Ishikawa (cell line): ENCODE measurements around the gene CAMK4.

Source experiments
- RAD21 ChIP-seq: IDR thresholded peaks from 2 replicates; pipeline ENCODE4 v1.6.1; 2012; ENCODE audit warnings: low read depth
- REST ChIP-seq: IDR thresholded peaks from 2 replicates; pipeline ENCODE4 v1.6.1; 2012; ENCODE audit warnings: low read depth, mild to moderate bottlenecking
- TCF12 ChIP-seq: IDR thresholded peaks from 2 replicates; pipeline ENCODE4 v1.6.1; 2012; ENCODE audit warnings: low read depth

GRCh38 chr5:111422747-111423720 lies 198.8 kb downstream of the CAMK4 start:
- no peak for TF ChIP-seq REST
- no peak for TF ChIP-seq RAD21
- no peak for TF ChIP-seq TCF12
